Measurements from ENCODE around the gene PRPF40A.

Gene PRPF40A

GRCh38 chr2:152617456-152618192 lies 99.6 kb downstream of the PRPF40A start:
- DNase-seq (ENCODE audit: low read depth), result no peak

DNA sequence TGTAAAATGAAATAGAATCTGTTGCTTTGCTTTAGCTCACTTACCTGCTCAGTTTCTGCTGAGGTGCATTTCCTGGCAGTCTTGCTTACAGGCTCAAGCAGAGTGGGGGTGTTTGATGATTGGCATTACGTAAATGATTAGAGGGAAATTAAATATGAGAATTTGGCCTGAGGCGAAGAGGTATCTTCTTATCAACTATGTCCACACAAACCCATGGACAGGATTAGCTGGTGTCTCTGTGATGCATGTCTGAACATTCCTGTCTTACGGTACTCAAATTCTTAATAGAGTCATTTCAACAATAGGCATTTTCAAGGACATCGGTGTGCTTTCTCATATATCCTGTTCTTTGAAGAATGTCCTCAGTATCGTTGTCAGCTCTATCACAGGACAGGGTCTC lies 102.1 kb downstream of the PRPF40A start:
- no peak for DNase-seq (ENCODE audit: low read depth)

DNA sequence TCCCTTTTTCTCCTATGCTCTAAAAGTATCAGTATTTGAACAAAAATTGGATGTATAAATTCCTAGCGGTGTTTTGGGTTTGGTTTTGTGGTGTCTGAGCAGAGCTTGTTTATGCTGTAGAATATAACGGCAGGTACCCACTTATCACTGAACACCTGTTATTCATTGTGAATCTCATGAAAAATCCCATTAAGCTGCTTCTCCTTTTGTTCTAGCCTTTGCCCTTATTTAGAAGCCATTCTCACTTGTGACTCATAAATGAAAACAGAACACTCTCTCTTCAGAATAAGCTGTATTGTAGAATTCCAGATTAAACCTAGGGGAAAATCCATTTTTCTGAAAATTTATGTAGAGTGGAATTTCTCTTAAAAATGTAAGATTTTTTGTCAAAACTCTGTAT lies 104.0 kb downstream of the PRPF40A start:
- DNase-seq (ENCODE audit: low read depth), result no peak

DNA sequence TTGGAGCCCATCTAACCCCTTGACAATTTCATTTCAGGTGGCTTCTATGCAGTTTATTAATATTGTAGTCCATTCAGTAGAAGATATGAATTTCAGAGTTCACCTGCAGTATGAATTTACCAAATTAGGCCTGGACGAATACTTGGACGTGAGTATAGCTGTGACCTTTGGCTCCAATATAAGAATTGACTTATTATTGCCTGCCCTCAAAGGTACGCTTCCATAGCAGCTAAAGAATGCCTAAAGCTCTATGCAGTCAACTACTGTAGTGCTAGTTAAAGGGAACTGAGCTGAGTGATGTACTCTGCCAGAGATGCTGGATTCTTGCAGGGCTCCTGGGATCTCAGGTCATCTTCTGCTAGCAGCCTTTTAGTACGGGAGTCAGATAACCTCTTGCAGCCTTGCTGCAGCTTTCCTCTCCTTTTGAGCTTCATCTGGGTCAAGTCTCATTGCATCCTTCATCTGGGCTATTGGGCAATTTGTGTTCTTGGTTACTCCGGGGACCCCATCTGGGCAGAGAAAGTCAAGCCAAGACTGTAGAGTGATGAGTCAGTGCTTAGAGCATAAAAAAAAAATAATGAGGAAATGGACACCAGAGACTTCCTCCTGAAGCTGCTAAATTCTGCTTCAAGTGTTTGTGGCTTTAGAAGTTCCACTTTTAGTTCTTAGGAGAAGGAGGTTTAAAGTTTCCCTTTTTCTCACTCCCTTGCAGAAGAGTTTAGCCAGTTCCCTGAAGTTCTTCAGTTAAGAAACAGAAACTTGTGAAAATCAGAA lies 105.6 kb downstream of the PRPF40A start:
- DNase-seq (ENCODE audit: low read depth), result no peak

DNA sequence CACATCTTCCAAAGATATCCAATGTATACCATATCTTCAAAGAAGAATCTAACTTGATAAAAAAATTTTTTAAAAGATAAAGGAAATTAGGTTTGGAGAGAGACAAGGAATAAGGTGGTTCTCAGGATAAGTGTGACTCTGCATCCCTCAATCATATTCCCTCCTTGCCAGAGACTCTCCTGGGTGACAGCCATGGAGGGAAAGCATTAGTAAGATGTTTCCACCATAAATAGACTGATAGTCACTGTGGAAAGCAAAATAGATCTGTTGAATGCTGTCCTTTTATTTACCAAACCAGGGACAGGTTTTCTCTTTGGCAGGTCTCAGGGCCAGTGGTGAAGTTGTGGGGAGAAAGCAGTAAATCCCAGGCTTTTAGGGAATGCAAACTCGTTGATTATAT lies 107.6 kb downstream of the PRPF40A start:
- no peak for DNase-seq (ENCODE audit: low read depth)

DNA sequence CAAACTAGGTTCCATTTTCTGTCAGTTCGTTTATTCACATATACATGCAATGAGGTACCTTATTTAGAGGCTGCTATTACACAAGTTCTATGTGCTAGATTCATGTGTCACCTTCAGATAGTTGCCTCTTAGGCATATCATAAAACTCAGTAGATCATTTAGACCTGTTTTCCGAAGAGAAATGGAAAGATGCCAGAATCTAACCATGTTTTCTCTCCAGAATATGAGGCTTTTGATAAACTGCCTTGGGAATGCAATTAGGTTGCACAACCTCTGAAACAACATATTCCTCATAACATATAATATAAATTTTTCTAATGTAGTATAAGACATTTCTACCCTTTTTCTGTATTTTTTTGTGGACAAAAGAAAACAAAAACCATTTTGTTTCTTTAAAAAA lies 108.1 kb downstream of the PRPF40A start:
- no peak for DNase-seq (ENCODE audit: low read depth)

GRCh38 chr2:152607793-152608300 lies 109.4 kb downstream of the PRPF40A start:
- DNase-seq (ENCODE audit: low read depth), result no peak

DNA sequence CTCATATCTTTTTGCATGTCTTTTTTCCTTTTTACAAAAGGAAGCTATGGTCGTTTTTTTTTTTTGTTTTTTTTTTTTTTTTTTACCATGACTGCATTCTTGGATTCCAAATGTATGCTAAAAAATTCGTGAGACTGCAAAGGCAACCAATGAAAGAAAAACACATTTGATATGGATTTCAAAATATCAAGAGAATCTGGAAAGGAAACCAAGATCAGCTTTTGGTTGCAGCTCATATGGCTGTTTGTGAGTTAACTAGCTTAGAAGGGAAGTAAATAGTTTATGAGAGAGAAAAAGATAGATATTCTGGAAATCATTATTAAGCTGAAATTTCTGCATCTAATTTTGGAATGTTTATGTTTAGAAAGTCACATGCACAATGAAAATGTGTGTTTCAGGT lies 110.3 kb downstream of the PRPF40A start:
- DNase-seq (ENCODE audit: low read depth), result no peak

DNA sequence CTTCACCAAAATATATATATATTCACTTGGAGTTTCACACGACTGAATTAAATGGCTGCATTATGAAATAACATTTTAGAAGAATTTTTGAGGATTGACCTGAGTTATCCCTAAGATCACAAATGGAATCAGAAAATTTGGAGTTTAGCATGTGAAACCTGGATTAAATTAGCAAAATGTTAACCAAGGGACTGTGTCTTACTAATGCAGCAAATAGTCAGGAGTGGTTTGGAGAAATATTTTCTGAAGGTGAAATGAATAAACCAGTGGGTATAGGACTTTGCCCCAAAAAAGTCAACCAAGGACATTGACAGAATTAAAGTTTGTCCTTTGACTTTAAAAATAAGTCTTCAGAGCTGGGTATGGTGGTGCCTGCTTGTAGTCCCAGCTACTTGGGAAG lies 111.2 kb downstream of the PRPF40A start:
- DNase-seq (ENCODE audit: low read depth), result no peak

DNA sequence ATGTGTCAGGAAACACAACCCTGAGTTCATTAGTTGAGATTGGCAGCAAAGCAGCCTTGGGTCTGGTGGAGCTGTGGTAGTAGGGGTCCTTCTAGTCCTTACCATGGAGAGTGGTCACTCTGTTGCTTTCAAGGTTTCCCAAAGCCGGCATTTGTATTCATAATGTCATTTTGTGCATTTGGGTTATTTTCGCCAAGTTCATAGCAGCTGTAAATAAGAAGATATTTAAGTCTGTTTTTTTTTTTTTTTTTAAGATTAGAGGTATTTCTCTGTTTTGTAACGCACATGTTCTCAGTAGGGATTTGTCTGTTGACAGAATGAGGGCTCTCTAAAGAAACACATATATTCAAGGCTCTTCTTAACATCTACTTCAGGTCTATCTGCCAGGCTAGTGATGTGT lies 114.1 kb downstream of the PRPF40A start:
- DNase-seq (ENCODE audit: low read depth), result no peak

GRCh38 chr2:152602750-152603149 lies 114.5 kb downstream of the PRPF40A start:
- DNase-seq (ENCODE audit: low read depth), result no peak
